Measurements from ENCODE around the gene FLNB.

DNA sequence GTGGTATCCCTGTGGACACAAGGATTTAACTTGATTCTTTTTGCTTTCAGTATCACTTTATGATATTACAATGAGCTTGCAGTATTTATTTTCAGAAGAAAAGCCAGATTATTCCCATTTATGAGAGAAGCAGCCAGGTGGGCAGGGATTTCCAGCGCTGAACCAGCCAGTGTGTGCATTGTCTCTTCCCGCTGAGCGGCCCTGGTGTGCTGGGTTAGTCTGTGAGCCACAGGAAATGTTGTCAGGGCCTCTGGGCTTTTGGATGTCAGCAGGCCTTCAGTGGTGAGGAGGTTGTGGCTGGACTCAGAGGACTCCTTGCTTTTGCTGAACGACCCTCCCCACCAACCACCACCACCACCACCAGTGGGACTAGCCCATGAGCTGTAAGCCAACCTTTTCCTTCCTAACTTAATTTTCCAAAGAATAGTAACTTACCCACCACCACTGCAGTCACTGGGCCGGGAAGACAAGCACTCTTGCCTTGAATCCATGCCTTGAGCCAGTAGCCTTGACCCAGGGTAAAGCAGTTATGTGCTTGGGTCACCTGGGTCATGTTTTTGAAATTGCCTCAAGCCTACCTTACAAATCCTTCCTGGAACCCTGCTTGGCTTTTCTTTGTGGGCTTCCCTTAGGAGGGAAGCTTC is 33.1 kb downstream of the FLNB start:
- TF ChIP-seq NFATC3 (CRISPR knock-in tag; IDR thresholded peaks at IDR 0.05): no peak
- no peak for TF ChIP-seq MED1 (CRISPR knock-in tag; IDR thresholded peaks at IDR 0.05)
- no peak for TF ChIP-seq ESRRA (CRISPR knock-in tag; IDR thresholded peaks at IDR 0.05; ENCODE audit: low read depth)
